Measurements from ENCODE around the gene MESP1. TPM values are rescaled to one million over a fixed set of nuclear protein-coding genes. Genes with fewer than 3 reads are reported as not detected.

Gene MESP1
- polyA plus RNA-seq, 1 donor from 2014 or later: 1.8 TPM

DNA sequence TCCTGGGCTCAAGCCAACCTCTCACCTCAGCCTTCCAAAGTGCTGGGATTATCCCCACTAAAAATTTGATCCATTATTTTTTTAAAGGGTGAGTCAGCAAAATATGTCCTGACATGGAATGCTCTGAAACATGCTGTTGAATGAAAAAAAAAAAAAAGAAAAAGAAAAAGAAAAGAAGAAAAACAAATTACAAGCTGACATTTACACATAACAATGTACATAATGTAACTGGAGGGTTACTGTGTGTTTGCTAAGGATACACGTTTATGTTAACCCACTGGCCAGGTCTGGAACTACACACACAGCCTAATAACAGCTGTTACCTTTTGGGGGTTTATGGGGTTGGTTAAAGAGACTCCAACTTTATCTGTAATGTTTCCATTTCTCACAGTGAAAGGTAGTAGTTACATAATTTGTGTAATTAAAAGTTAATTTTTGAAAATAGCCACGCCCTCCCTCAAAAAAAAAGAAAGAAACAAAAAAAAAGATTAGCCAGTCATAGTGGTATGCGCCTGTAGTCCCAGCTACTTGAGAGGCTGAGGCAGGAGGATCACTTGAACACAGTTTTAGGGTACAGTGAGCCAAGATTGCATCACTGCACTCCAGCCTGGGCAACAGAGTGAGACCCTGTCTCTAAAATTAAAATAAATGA lies 22.0 kb upstream of the MESP1 start:
- Mint-ChIP-seq H3K27me3 (peaks cover 7% of the 10 kb centered on the region), H3K4me3 (no peak overlapping the region), H3K9me3 (no peaks in the 10 kb centered on the region), H3K27ac (no peak overlapping the region), H3K36me3 (no peaks in the 10 kb centered on the region), H3K4me1 (peaks cover 0 to 2% (median 0%) of the 10 kb centered on the region in 3 donors)

- no peak overlapping the region for H3K4me3 Mint-ChIP-seq
- H3K9me3 Mint-ChIP-seq: peaks cover 0 to 1% (median 0%) of the 10 kb centered on the region in 3 donors
- peaks cover 2% of the 10 kb centered on the region for H3K27me3 Mint-ChIP-seq
- H3K4me1 Mint-ChIP-seq: peaks cover 0 to 2% (median 0%) of the 10 kb centered on the region in 3 donors
- no peak overlapping the region for H3K27ac Mint-ChIP-seq
- H3K36me3 Mint-ChIP-seq: no peaks in the 10 kb centered on the region
Measured at GRCh38 chr15:89770041-89770440, 19.0 kb upstream of the MESP1 start.

DNA sequence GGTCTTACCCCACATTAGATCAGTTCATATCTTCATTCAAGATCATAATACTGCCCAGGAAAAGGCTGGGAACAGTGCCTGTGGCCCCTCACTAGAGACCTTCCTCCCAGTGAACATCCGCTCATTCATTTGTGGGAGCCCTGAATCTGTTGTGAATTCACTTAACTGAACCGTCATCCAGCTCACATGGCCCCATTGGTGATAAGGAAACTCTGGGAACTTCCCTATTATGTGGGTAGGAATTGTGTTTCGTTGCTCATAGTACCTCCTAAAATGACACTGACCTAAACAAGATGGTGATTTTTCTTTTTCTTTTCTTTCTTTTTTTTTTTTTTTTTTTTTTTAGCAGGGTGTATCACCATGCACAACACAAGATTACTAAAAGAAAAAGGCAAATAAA lies 18.3 kb upstream of the MESP1 start:
- Mint-ChIP-seq H3K4me1 (peaks cover 0 to 2% (median 0%) of the 10 kb centered on the region in 3 donors), H3K36me3 (no peaks in the 10 kb centered on the region), H3K9me3 (peaks cover 0 to 1% (median 0%) of the 10 kb centered on the region in 3 donors), H3K4me3 (no peak overlapping the region), H3K27ac (no peak overlapping the region), H3K27me3 (no peaks in the 10 kb centered on the region)

DNA sequence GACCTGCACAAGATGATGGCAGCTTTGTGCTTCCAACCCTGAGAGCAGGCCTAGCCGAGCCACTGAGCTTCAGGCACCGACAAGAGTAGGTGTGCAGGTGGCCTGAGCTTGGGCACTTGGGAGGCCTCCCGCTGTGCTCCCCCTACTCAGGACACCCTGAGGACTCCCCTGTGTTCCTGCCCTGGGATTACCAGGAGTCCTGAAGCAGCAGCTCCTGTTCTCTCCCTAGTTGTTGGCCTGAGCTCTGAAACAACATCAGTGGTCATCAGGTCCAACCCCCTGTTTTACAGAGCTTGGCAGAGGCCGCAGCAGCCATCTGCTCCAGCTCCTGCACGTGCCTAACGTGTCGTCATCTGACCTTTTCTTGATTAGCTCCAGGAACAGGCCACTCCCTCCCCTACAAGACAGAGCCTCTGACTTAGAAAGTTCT lies 17.0 kb upstream of the MESP1 start:
- no peaks in the 10 kb centered on the region for H3K27me3 Mint-ChIP-seq
- H3K36me3 Mint-ChIP-seq: no peaks in the 10 kb centered on the region
- peaks cover 0 to 1% (median 0%) of the 10 kb centered on the region in 3 donors for H3K9me3 Mint-ChIP-seq
- no peak overlapping the region for H3K27ac Mint-ChIP-seq
- no peaks in the 10 kb centered on the region for H3K4me1 Mint-ChIP-seq
- no peak overlapping the region for H3K4me3 Mint-ChIP-seq

DNA sequence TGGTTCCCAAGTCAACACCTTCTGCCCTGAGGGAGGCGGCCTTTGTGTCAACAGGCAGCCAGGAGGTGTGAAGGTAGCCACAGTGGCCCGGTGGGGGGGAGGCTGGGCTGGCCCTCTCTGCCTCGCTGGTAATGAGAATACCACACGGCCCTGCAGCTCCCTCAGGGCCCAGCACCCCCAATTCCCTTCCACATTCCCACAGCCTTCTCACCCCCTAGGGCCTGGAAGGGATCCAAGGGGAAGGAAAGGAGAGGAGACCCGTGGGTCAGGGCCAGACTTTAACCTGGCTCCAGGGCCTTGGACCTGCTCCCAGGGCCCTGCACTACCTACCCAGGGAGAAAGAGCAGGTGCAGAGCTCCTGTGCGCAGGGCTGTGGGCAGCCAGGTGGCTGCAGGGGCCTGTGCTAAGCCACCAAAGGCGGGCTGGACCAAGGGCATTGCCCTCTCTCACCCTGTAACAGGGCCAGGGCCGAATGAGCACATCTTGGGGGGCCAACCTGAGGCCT lies 16.4 kb upstream of the MESP1 start:
- peaks cover 0 to 1% (median 0%) of the 10 kb centered on the region in 3 donors for H3K9me3 Mint-ChIP-seq
- H3K4me1 Mint-ChIP-seq: no peaks in the 10 kb centered on the region
- H3K4me3 Mint-ChIP-seq: no peak overlapping the region

GRCh38 chr15:89766357-89767311 lies 15.6 kb upstream of the MESP1 start:
- no peaks in the 10 kb centered on the region for H3K36me3 Mint-ChIP-seq
- no peaks in the 10 kb centered on the region for H3K27me3 Mint-ChIP-seq
- no peaks in the 10 kb centered on the region for H3K4me1 Mint-ChIP-seq
- H3K27ac Mint-ChIP-seq: no peak overlapping the region
- H3K9me3 Mint-ChIP-seq: peaks cover 0 to 1% (median 0%) of the 10 kb centered on the region in 3 donors
- H3K4me3 Mint-ChIP-seq: peak overlapping the region in 1 of 4 donors; percentile 80

More for the DNA sequence above, 16.4 kb upstream of the MESP1 start:
- no peaks in the 10 kb centered on the region for H3K27me3 Mint-ChIP-seq
- no peaks in the 10 kb centered on the region for H3K36me3 Mint-ChIP-seq
- H3K27ac Mint-ChIP-seq: no peak overlapping the region

- peaks cover 0 to 1% (median 0%) of the 10 kb centered on the region in 3 donors for H3K9me3 Mint-ChIP-seq
- no peak overlapping the region for H3K4me3 Mint-ChIP-seq
- no peaks in the 10 kb centered on the region for H3K36me3 Mint-ChIP-seq
- peaks cover 0 to 2% (median 0%) of the 10 kb centered on the region in 3 donors for H3K4me1 Mint-ChIP-seq
- peaks cover 4% of the 10 kb centered on the region for H3K27me3 Mint-ChIP-seq
- no peak overlapping the region for H3K27ac Mint-ChIP-seq
Measured at GRCh38 chr15:89765694-89766093, 14.6 kb upstream of the MESP1 start.

DNA sequence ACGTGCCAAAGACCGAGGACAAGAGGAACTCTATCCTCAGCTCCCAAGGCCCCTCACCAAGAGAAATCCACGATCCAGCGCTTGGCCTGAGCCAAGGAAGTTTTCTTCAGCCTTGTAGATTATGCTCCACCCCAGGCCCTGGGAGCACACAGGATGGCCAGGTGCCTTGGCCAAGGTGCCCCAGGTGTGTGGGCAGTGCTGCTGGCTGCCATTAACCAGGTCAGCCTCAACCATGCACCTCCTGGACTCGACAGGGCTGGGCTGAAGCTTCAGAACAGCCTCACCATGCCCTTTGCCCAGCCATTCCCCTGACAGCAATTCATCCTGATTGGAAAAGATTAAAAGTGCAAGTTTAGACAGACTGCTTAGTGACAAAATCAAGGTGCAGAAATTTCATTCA lies 10.9 kb upstream of the MESP1 start:
- Mint-ChIP-seq H3K27me3 (peaks cover 6% of the 10 kb centered on the region), H3K9me3 (peaks cover 0 to 1% (median 0%) of the 10 kb centered on the region in 3 donors), H3K4me1 (peaks cover 0 to 2% (median 0%) of the 10 kb centered on the region in 3 donors), H3K36me3 (no peaks in the 10 kb centered on the region), H3K4me3 (no peak overlapping the region), H3K27ac (no peak overlapping the region)

GRCh38 chr15:89761009-89761831 lies 10.2 kb upstream of the MESP1 start:
- Mint-ChIP-seq H3K27me3 (peaks cover 7% of the 10 kb centered on the region), H3K4me3 (no peak overlapping the region), H3K36me3 (peaks cover under 1% of the 10 kb centered on the region), H3K9me3 (peaks cover 0 to 1% (median 0%) of the 10 kb centered on the region in 3 donors), H3K4me1 (peaks cover 0 to 2% (median 0%) of the 10 kb centered on the region in 3 donors), H3K27ac (no peak overlapping the region)

- peaks cover 0 to 2% (median 0%) of the 10 kb centered on the region in 3 donors for H3K4me1 Mint-ChIP-seq
Measured at GRCh38 chr15:89760303-89761008, 9.4 kb upstream of the MESP1 start.

GRCh38 chr15:89759835-89760234 lies 8.8 kb upstream of the MESP1 start:
- H3K27ac Mint-ChIP-seq: no peak overlapping the region
- peaks cover 1% of the 10 kb centered on the region for H3K36me3 Mint-ChIP-seq

More at GRCh38 chr15:89760303-89761008, 9.4 kb upstream of the MESP1 start:
- Mint-ChIP-seq H3K36me3 (peaks cover 1% of the 10 kb centered on the region), H3K9me3 (peaks cover 0 to 1% (median 0%) of the 10 kb centered on the region in 3 donors), H3K4me3 (no peak overlapping the region), H3K27ac (no peak overlapping the region), H3K27me3 (peaks cover 7% of the 10 kb centered on the region)

DNA sequence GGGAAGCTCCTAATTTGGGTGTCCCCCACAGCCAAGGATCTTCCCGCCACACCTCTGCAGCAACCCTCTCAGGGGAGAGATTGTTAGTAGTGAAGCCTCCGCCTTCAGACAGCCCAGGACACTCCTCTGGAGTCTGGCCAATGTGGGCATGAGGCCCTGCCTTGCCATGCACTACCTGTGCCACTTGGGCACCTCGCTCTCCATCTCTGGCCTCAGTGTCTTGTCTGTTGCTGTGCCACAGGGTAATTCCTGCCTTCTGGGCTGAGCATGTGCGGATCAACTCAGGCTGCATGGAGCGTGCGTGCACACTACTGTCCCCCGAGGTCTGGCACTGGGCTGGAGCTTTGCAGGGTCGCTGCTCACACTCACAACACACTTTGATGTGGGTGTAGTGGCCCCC lies 7.9 kb upstream of the MESP1 start:
- H3K27me3 Mint-ChIP-seq: peaks cover 7% of the 10 kb centered on the region
- no peak overlapping the region for H3K27ac Mint-ChIP-seq
- peaks cover 1% of the 10 kb centered on the region for H3K36me3 Mint-ChIP-seq
- H3K4me3 Mint-ChIP-seq: no peak overlapping the region
- peaks cover 0 to 2% (median 0%) of the 10 kb centered on the region in 3 donors for H3K4me1 Mint-ChIP-seq
- H3K9me3 Mint-ChIP-seq: no peaks in the 10 kb centered on the region

More at GRCh38 chr15:89759835-89760234, 8.8 kb upstream of the MESP1 start:
- peak overlapping the region in 1 of 4 donors; percentile 78 for H3K4me3 Mint-ChIP-seq
- peaks cover 7% of the 10 kb centered on the region for H3K27me3 Mint-ChIP-seq
- peaks cover 0 to 2% (median 0%) of the 10 kb centered on the region in 3 donors for H3K4me1 Mint-ChIP-seq
- no peaks in the 10 kb centered on the region for H3K9me3 Mint-ChIP-seq

DNA sequence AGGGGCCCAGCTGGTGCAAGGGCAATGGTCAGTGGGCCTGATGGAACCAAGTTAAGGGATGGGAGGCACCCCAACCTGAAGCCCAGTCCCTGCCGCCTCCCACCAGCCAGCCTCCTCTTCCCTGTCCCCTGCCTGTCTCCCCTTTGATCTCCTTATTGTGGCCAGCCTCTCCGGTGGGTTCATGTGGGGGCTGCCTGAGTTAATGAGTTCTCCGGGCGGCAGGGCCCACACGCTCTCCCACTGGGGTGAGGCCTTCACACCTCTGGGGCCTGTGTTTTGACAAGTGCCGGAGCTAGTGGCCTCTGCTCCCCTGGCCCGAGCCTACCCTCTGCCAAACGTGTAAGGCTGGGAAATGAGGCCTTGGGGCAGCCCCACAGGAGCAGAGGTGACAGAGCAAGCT lies 7.2 kb upstream of the MESP1 start:
- Mint-ChIP-seq H3K9me3 (no peaks in the 10 kb centered on the region), H3K4me1 (peaks cover 0 to 2% (median 0%) of the 10 kb centered on the region in 3 donors), H3K27me3 (peaks cover 7% of the 10 kb centered on the region), H3K36me3 (peaks cover 1% of the 10 kb centered on the region), H3K4me3 (no peak overlapping the region), H3K27ac (no peak overlapping the region)

DNA sequence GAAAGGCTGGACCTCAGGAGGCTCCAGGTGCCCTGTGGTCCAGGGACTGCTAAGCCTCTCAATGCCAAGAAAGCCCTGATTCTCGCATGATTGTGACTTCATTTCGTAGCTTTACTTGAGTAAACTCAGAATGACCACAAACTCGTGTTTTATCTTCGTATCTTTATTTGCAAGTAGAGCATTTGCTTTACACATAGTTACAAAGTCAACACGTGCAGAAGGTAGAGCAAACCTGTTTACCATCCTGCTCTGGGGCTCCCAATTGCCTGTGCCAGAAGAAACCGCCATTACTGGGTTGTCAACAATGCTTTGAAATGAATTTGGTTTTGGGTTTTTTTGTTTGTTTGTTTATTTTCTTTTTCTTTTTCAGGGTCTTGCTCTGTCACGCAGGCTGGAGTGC lies 5.8 kb upstream of the MESP1 start:
- Mint-ChIP-seq H3K4me1 (peaks cover 0 to 2% (median 0%) of the 10 kb centered on the region in 3 donors), H3K27ac (no peak overlapping the region), H3K27me3 (peaks cover 7% of the 10 kb centered on the region), H3K4me3 (peak overlapping the region in 1 of 4 donors; percentile 32), H3K36me3 (peaks cover 1% of the 10 kb centered on the region), H3K9me3 (no peaks in the 10 kb centered on the region)

All from IgD-negative memory B cell (primary cell).